B cell (primary cell): ENCODE measurements around the gene PBX1.

Experiments
- EZH2 ChIP-seq: IDR thresholded peaks from 2 replicates; pipeline ENCODE4 v1.6.1; 2012; ENCODE audit warnings: borderline replicate concordance, low read depth, mild to moderate bottlenecking, moderate library complexity, low read length; ENCODE audit not compliant: insufficient read depth, poor library complexity, severe bottlenecking
- TF ChIP-seq, protein P1 (sequence below): fragments of 200-600 bp; IDR thresholded peaks from one replicate; pipeline ENCODE4 v1.8.0; 2022; ENCODE audit warnings: antibody characterized with exemption, mild to moderate bottlenecking

DNA sequence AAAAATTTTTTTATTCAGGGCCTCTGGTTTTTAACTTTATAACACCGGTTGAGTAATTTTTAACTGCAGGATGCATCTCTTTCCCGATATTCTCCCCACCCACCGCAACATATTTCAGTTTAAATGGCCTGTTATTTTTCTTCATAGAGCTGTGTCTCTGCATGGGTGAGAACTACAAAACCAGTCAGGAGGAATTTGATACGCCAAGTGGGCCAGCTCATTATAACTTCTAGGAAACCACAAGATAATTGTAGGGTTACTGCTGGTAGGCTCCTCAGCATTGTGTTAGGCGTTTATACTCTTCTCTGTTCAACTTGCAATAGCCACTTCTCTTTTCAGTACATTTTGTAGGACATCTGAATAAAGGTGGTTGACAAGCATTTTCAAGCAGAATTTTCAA is 169.7 kb downstream of the PBX1 start:
- TF ChIP-seq EZH2 = no peak
- TF ChIP-seq, protein P1, sequence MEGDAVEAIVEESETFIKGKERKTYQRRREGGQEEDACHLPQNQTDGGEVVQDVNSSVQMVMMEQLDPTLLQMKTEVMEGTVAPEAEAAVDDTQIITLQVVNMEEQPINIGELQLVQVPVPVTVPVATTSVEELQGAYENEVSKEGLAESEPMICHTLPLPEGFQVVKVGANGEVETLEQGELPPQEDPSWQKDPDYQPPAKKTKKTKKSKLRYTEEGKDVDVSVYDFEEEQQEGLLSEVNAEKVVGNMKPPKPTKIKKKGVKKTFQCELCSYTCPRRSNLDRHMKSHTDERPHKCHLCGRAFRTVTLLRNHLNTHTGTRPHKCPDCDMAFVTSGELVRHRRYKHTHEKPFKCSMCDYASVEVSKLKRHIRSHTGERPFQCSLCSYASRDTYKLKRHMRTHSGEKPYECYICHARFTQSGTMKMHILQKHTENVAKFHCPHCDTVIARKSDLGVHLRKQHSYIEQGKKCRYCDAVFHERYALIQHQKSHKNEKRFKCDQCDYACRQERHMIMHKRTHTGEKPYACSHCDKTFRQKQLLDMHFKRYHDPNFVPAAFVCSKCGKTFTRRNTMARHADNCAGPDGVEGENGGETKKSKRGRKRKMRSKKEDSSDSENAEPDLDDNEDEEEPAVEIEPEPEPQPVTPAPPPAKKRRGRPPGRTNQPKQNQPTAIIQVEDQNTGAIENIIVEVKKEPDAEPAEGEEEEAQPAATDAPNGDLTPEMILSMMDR = no peak
